Stimulated activated CD4-positive, alpha-beta T cell treated with anti-CD3 and anti-CD28 coated beads, Interleukin-1b, Interleukin-23, amount 100 ng/mL, for 1 hour (primary cell): ENCODE data around the gene CLDND2.
"Not testable (repeated sequence)": the region's sequence is repeated elsewhere in the genome, so short reads cannot be mapped to it uniquely, and the experiment has no call there.

Experiments
- DNase-seq, 2 donors: peaks; one replicate each; pipeline ENCODE4 v3.0.0-alpha.2; 2020; ENCODE audit warnings: low read depth in 2 of 2

Gene CLDND2, protein sequence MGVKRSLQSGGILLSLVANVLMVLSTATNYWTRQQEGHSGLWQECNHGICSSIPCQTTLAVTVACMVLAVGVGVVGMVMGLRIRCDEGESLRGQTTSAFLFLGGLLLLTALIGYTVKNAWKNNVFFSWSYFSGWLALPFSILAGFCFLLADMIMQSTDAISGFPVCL

DNA sequence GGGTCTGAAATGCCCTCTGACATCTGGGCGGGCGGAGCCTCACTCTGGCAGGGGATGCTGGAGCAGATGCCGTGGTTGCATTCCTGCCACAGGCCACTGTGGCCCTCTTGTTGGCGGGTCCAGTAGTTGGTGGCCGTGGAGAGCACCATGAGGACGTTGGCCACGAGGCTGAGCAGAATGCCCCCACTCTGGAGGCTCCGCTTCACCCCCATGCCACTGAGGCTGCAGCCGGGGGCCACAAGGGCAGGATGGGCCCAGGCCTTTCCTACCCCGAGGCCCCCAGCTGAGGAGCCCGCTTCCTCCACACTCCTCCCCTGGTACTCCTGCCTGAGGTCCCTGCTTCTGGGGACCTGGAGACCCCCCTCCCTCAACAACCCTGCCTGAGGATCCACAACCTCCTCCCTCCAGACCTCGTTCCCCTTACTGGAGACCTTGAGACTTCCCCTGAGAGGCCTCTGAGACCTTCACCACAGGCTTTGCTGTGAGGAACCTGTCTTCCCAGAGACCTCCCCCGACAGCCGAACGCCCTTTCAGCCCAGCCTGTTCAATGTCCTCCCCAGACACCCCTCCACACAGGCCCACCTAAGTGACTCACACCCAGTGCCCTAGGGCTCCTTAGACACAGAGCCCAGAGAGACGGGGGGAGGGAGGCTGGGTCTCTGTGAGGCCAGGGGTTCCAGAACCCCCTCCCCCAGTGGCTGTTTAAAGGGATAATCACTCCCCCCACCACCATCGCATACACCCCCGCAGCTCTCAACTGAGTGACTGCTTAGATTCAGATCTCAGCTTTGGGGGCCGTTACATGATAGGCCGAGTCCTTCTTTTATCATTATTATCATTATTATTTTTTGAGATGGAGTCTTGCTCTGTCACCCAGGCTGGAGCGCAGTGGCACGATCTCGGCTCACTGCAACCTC is at the start of gene CLDND2:
Gene CLDND2, minus strand, starts transcription at position 638 of the 917 bp plus-strand sequence. Its CDS starts 426 bp downstream, at position 212.
- DNase-seq, result no peak

- no peak for DNase-seq
Observed at GRCh38 chr19:51417810-51418157, 49.0 kb upstream of the CLDND2 start.

DNA sequence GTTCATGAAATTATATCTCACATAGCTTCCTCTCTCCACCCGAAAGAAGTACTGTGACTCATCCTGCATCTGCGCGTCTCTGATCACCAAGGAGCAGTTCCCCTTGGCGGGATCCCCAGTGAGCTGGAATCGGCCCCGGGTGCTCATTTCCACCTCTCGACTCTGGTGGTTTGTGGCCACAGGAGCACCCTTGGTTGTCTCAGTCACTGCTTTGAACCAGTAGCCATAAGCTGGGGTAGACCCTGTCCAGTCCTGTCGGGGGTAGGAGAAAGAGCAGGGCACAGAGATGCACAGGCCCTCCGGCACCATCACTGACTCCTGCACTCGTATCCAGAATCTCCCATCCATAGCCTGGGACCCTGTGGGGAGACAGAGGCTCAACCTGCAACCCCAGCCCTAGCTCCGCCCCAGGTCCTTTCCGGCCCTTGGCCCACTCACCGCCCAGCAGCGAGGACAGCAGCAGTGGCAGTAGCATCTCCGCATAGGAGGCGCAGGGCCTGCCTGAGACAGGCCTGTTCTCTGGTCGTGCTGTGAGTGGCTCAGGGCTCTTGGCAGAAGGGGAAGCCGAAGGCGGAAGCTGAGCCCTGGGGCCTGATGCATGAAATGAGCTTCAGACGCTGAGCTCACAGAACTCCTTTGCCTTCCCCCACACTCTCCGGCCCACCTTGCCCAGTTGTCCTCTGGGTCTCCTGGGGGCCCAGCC is 48.5 kb upstream of the CLDND2 start, which contains the start of gene SIGLEC10:
Gene SIGLEC10, minus strand, starts transcription at position 536 of the 703 bp plus-strand sequence. Its CDS starts 61 bp downstream, at position 475.
- no peak for DNase-seq

DNA sequence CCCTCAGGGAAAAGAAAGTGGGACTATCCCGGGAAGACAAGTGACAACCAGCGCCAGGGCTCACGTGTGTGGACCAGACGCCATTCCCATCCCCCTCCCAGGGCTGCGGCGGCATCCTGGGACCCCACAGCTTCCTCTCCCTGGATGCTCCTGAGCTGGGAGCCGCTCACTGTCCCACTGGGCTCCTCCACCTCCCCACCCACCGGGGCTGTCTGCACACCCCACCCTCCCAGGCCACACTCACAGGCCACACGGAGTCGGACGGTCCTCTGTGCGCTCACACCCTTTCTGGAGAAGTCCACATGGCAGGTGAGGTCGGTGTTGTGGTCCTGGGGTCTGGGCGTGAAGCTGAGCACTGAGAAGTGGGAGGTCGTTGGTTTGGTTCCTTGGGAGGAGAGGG is 47.6 kb upstream of the CLDND2 start:
- not testable (repeated sequence) for DNase-seq

DNA sequence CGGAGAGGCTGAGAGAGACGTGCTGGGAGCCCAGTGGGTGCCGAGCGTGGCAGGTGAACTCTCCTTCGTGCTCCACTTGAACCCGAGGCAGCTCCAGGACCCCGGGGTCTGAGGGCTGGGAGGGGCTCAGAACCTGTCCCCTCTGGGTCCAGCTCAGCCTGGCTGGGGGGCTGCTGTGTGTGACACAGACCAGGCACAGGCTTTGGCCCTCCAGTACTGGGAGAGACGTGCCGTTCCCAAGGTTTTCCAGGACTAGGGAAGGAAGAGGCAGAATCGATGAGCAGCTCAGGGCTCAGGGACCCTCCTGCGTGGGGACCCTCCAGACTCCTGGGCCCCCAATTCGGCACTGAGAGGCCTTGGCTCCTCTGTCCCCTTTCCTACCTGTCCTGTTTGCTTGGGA is 46.4 kb upstream of the CLDND2 start:
- no peak for DNase-seq

DNA sequence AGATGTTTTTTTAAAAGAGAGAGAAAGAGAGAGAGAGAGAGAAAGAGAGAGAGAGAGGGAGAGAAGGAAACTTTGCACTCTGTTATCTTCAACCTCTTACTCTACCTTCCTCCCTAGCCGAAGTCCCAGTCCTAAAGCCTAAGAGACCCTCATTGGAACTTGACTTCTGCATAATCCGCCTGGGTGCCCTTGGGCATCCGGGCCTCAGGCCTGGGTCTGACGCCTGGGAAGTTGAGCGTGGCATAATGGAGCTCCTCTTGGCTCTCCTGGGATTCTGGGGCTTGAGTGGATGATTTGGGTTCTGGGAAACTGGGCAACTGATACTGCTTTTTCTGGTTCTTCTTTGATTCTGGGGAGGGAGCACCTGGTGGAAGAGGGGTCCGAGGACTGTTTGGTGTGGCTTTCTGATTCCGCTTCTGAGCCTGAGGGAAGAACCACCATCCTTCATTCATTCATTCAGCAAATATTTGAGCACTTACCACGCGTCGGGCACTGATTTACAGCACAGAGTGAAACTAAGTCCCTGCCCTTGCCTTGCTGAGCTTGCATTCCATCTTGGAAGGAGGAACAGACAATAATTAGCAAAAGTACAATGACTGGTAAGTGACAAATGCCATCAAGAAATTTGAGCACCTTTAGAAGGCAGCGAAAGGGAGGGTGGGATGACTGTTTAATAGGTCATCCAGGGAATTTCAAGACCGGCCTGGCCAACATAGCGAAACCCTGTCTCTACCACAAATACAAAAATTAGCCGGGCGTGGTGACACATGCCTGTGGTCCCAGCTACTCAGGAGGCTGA is 42.3 kb upstream of the CLDND2 start:
- no peak for DNase-seq

GRCh38 chr19:51407511-51408131 is 38.8 kb upstream of the CLDND2 start:
- no peak for DNase-seq

GRCh38 chr19:51402117-51402516 is 33.3 kb upstream of the CLDND2 start:
- DNase-seq, result no peak

- DNase-seq, result not testable (repeated sequence)
Observed at GRCh38 chr19:51399936-51400335, 31.1 kb upstream of the CLDND2 start.

- no peak for DNase-seq
Observed at GRCh38 chr19:51399231-51399630, 30.4 kb upstream of the CLDND2 start.

DNA sequence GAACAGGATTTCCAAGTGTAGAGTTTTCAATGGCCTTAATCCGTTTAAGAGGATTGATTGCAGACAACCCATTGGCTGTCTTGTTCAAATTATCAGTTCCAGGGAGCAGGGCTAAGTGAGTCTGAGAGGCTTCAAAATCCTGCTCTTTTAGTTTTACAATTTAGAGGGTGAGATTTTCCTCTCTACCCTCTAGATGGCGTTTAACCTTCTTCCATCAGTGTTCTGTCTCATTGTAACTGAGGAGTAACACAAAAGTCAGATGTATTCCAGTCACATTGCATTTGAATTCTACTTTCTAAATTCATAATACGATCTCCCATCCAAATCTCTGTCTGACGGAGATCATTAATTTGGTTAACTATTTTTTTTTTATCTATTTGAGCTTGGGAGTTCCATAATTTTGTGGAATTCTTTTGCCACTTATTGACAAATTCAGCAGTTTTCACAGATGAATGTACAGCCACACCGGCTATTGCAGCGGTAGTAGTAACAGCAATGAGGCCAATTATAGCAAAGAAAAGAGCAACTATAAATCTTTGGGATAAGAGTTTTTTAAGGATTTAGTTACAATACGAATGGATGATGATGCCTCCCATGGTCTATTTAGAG is 29.4 kb upstream of the CLDND2 start:
- no peak for DNase-seq

- DNase-seq, result not testable (repeated sequence)
Observed at GRCh38 chr19:51397453-51397852, 28.6 kb upstream of the CLDND2 start.

DNA sequence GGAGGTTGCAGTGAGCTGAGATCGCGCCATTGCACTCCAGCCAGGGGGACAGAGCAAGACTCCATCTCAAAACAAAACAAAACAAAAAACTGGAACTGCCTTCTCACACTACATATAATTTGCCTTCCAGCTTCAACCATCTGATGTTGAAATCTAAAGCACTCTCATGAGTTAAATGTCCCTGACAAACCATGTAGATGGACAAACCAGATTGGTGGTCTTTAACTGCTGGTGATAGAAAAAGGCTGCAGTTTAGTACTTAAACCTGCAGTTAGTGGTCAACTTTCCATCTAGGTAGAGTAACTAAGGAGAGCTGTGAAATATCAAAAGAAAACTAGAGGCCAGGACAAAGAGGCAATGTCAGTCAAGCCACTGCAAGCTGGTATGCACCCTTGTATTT is 27.4 kb upstream of the CLDND2 start:
- DNase-seq, result no peak

GRCh38 chr19:51394050-51394836 is 25.4 kb upstream of the CLDND2 start:
- DNase-seq, result peak; percentile 53 to 65

- no peak for DNase-seq
Observed at GRCh38 chr19:51392701-51393100, 23.9 kb upstream of the CLDND2 start.

GRCh38 chr19:51391073-51391611 is 22.3 kb upstream of the CLDND2 start:
- DNase-seq, result no peak

- DNase-seq, result no peak
Observed at GRCh38 chr19:51389143-51389542, 20.3 kb upstream of the CLDND2 start.

GRCh38 chr19:51387924-51388389 is 19.2 kb upstream of the CLDND2 start, which contains the start of gene LIM2:
TSS of gene LIM2 (minus strand) at chr19:51387974. CDS start at chr19:51387443, 531 bp downstream.
- DNase-seq, result no peak

DNA sequence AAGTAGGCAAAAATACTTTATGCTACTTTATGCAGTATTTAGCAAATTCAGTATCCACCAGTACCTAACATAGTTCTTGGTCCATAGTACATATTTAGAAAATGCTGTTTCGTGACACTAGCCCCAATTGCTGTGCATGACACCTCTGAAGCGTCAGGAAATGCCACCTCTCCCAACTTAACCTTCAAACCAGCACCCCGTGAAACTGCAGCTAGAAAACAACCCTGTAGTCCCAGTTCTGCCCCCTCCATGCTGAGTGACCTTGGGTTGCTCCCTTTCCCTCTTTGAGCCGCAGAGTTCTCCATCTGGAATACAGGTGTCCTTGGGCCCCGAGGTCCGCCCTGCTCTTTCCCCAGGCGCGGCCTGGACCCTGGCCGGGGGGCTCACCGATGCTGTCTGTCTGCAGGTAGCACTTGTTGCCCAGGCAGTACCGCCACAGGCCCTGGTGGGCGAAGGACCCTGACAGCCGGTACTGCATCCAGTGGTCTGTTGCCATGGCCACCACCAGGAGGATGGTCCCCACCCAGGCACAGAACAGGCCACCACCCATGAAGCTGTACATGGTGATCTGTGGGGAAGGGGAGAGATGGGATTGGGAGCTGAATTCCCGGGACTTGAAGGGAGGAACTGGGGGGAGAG is 18.2 kb upstream of the CLDND2 start:
- no peak for DNase-seq
